ENCODE measurements around the gene TANGO2. TPM values are rescaled to one million over a fixed set of nuclear protein-coding genes. Genes with fewer than 3 reads are reported as not detected.

The TANGO2 gene
- total RNA-seq, 1 donor from 2014 or later: 10.0 TPM

DNA sequence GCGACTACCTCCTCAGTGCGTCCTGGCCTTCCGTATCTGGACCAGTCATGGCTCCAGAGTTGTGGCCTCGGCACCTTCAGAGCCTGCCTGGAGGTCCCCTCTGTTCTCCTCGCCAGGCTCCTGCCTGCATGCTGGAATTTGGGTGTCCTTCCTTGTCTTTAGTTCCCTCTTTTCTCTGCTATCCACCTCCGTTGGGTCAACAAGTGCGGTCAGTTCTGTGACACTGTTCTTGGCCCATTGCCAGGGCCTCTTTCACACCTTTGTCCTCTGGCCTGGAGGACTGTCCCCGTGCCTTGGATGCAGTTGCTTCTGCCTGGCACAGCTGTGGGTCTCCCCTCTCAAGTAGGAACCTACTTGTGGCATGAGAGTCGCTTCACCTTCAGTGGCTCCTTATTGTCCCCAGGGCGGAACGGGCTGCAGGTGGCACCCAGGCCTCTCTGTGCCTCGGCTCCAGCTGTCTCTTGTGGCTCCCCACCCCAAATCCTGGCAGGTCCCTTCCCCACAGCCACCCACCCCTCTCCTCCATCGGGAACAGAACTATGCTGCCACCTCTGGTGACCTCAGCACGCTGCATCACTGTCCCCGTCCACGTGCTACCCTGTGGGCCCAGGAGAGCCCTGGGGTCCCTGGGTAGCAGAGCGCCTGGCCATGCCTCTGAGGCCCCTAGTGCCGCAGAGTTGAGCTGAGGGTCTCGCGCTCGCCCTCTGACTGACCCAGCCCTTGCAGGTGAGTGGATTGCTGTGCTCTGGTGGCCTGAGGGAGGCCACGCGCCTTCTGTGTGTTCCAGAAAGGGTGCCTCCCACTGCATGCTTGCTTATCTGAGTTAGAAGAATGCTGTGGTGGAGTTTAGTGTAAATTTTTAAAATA, 63.9 kb downstream of the TANGO2 start:
- TF ChIP-seq CTCF (IDR thresholded peaks at IDR 0.05) (peak; percentile 67), EZH2phosphoT487 (IDR thresholded peaks at IDR 0.05) (no peak)
- H3K9me3 Mint-ChIP-seq: no peaks in the 10 kb centered on the region
- H3K4me1 ChIP-seq: peaks cover 27% of the 10 kb centered on the region
- H3K27ac Mint-ChIP-seq: peak overlapping the region; percentile 50
- no peaks in the 10 kb centered on the region for H3K27me3 ChIP-seq
- no peak overlapping the region for H3K4me3 ChIP-seq
- H3K9me3 ChIP-seq (ENCODE audit: low read depth): no peaks in the 10 kb centered on the region
- H2AFZ ChIP-seq (replicated peaks): no peak overlapping the region
- peak; percentile 79 for DNase-seq (ENCODE audit: low spot score)
- H3K9ac ChIP-seq: no peak overlapping the region
- peak overlapping the region; percentile 28 for H3K4me2 ChIP-seq
- H4K20me1 ChIP-seq (ENCODE audit: low read depth): peaks cover 89% of the 10 kb centered on the region
- H3K4me1 Mint-ChIP-seq: peaks cover 44% of the 10 kb centered on the region
- peaks cover 43% of the 10 kb centered on the region for H3F3A ChIP-seq (ENCODE audit: low read depth)
- no peaks in the 10 kb centered on the region for H3K36me3 ChIP-seq
- peak overlapping the region; percentile 52 for H3K27ac ChIP-seq
- H3K79me2 ChIP-seq (ENCODE audit: low read depth): peaks cover 95% of the 10 kb centered on the region
- peaks cover 37% of the 10 kb centered on the region for H3K36me3 Mint-ChIP-seq
- H3K4me3 Mint-ChIP-seq: no peak overlapping the region
- H3K27me3 Mint-ChIP-seq (ENCODE audit: insufficient read depth, low read depth): no peaks in the 10 kb centered on the region

GRCh38 chr22:20085651-20086050, 64.7 kb downstream of the TANGO2 start:
- peaks cover 39% of the 10 kb centered on the region for H3F3A ChIP-seq (ENCODE audit: low read depth)
- no peak overlapping the region for H3K9ac ChIP-seq
- H3K4me1 Mint-ChIP-seq: peaks cover 42% of the 10 kb centered on the region
- no peaks in the 10 kb centered on the region for H3K9me3 Mint-ChIP-seq
- no peak overlapping the region for H3K4me3 ChIP-seq
- H3K27ac Mint-ChIP-seq: no peak overlapping the region
- H3K36me3 Mint-ChIP-seq: peaks cover 41% of the 10 kb centered on the region
- no peak for TF ChIP-seq EZH2 (IDR thresholded peaks at IDR 0.05)
- no peak for TF ChIP-seq EZH2phosphoT487 (IDR thresholded peaks at IDR 0.05)
- TF ChIP-seq CTCF (IDR thresholded peaks at IDR 0.05): no peak
- H3K27ac ChIP-seq: no peak overlapping the region
- no peaks in the 10 kb centered on the region for H3K27me3 ChIP-seq
- H2AFZ ChIP-seq (replicated peaks): no peak overlapping the region
- no peak overlapping the region for H3K4me3 Mint-ChIP-seq
- H3K79me2 ChIP-seq (ENCODE audit: low read depth): peaks cover 100% of the 10 kb centered on the region
- no peak overlapping the region for H3K4me2 ChIP-seq
- H3K4me1 ChIP-seq: peaks cover 27% of the 10 kb centered on the region
- H3K9me3 ChIP-seq (ENCODE audit: low read depth): no peaks in the 10 kb centered on the region
- no peak for DNase-seq (ENCODE audit: low spot score)
- peaks cover 6% of the 10 kb centered on the region for H3K36me3 ChIP-seq
- no peaks in the 10 kb centered on the region for H3K27me3 Mint-ChIP-seq (ENCODE audit: insufficient read depth, low read depth)
- H4K20me1 ChIP-seq (ENCODE audit: low read depth): peaks cover 95% of the 10 kb centered on the region

DNA sequence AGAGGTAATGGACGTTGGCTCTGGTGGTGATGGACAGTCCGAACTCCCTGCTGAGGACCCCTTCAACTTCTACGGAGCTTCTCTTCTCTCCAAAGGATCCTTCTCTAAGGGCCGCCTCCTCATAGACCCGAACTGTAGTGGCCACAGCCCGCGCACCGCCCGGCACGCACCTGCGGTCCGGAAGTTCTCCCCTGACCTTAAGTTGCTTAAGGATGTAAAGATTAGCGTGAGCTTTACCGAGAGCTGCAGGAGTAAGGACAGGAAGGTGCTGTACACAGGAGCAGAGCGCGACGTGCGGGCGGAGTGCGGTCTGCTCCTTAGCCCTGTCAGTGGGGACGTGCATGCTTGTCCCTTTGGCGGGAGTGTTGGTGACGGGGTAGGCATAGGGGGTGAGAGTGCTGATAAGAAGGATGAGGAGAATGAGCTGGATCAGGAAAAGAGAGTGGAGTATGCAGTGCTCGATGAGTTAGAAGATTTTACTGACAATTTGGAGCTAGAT, 65.2 kb downstream of the TANGO2 start:
- peaks cover 7% of the 10 kb centered on the region for H3K36me3 ChIP-seq
- TF ChIP-seq EZH2 (IDR thresholded peaks at IDR 0.05): no peak
- TF ChIP-seq CTCF (IDR thresholded peaks at IDR 0.05): no peak
- no peak for TF ChIP-seq EZH2phosphoT487 (IDR thresholded peaks at IDR 0.05)
- peaks cover 95% of the 10 kb centered on the region for H4K20me1 ChIP-seq (ENCODE audit: low read depth)
- Mint-ChIP-seq H3K4me3 (no peak overlapping the region), H3K27me3 (ENCODE audit: insufficient read depth, low read depth) (peaks cover under 1% of the 10 kb centered on the region), H3K9me3 (no peaks in the 10 kb centered on the region), H3K27ac (no peak overlapping the region), H3K4me1 (peaks cover 37% of the 10 kb centered on the region), H3K36me3 (peaks cover 46% of the 10 kb centered on the region)
- peaks cover 100% of the 10 kb centered on the region for H3K79me2 ChIP-seq (ENCODE audit: low read depth)
- H3K4me2 ChIP-seq: no peak overlapping the region
- H3K9me3 ChIP-seq (ENCODE audit: low read depth): no peaks in the 10 kb centered on the region
- DNase-seq (ENCODE audit: low spot score): no peak
- no peaks in the 10 kb centered on the region for H3K27me3 ChIP-seq
- no peak overlapping the region for H2AFZ ChIP-seq (replicated peaks)
- H3F3A ChIP-seq (ENCODE audit: low read depth): peaks cover 36% of the 10 kb centered on the region
- H3K4me3 ChIP-seq: no peak overlapping the region
- peaks cover 26% of the 10 kb centered on the region for H3K4me1 ChIP-seq
- H3K9ac ChIP-seq: no peak overlapping the region
- H3K27ac ChIP-seq: no peak overlapping the region
